IMR-90 (cell line): Measurements from ENCODE around the gene CCNA1. TPM values are rescaled to one million over a fixed set of nuclear protein-coding genes. Genes with fewer than 3 reads are reported as not detected.

ENCODE experiments used
- ATAC-seq: fragments of 200-7000 bp; cut with Tn5 transposase; 2 replicates; pipeline ENCODE4 v1.9.1; 2020; ENCODE audit warnings: low read depth, mild to moderate bottlenecking, moderate library complexity
- BruUV-seq: library from RNA; stranded (reverse); fragments of 400-500 nt; replicated peaks from 2 replicates; lab custom pipeline; 2021; lab: Mats Ljungman, UMichigan
- CTCF ChIA-PET: fragments of 300-600 bp; formaldehyde crosslinking; extraction: SDS; loops from one replicate; lab custom pipeline; 2021; ENCODE audit warnings: antibody characterized with exemption; lab: Yijun Ruan, JAX
- POLR2A ChIA-PET: fragments of 300-600 bp; sonication (Branson Sonifier 250); formaldehyde crosslinking; loops from one replicate; lab custom pipeline; 2022; ENCODE audit warnings: antibody characterized with exemption; ENCODE audit not compliant: unreplicated experiment; lab: Charles Lee
- DNase-seq: peaks from one replicate; pipeline ENCODE4 v3.0.0; 2013
- H2AFZ ChIP-seq: replicated peaks from 2 replicates; pipeline ENCODE3; 2013; ENCODE audit warnings: low read length, mild to moderate bottlenecking; ENCODE audit not compliant: poor library complexity
- H2AK5ac ChIP-seq: 2 replicates; pipeline ENCODE4 v1.6.1; 2013; ENCODE audit warnings: low read depth, low read length, inconsistent platforms
- H2AK9ac ChIP-seq: replicated peaks from 2 replicates; pipeline ENCODE3; 2013; ENCODE audit warnings: mild to moderate bottlenecking, low read depth, low read length, moderate library complexity; ENCODE audit not compliant: poor library complexity
- H2BK120ac ChIP-seq: 2 replicates; pipeline ENCODE4 v1.6.1; 2013; ENCODE audit warnings: low read depth, low read length, inconsistent platforms
- H2BK15ac ChIP-seq: 3 replicates; pipeline ENCODE4 v1.6.1; 2013; ENCODE audit warnings: low read depth, low read length, inconsistent platforms
- H2BK20ac ChIP-seq: 2 replicates; pipeline ENCODE4 v1.6.1; 2013; ENCODE audit warnings: low read depth, mild to moderate bottlenecking, inconsistent platforms, low read length, moderate library complexity
- H2BK5ac ChIP-seq: 2 replicates; pipeline ENCODE4 v1.6.1; 2013; ENCODE audit warnings: mild to moderate bottlenecking, low read depth, low read length, inconsistent platforms; ENCODE audit not compliant: poor library complexity, severe bottlenecking
- H3K14ac ChIP-seq: replicated peaks from 2 replicates; pipeline ENCODE4 v1.6.1; 2013; ENCODE audit warnings: low read depth, low read length, inconsistent platforms
- H3K18ac ChIP-seq: 2 replicates; pipeline ENCODE4 v1.6.1; 2013; ENCODE audit warnings: low read depth, low read length, control low read depth
- H3K23ac ChIP-seq: 2 replicates; pipeline ENCODE4 v1.6.1; 2013; ENCODE audit warnings: low read depth, low read length, inconsistent platforms
- H3K27ac ChIP-seq: 2 replicates; pipeline ENCODE4 v1.5.1; 2013; ENCODE audit warnings: mild to moderate bottlenecking, control low read depth, low read length; ENCODE audit not compliant: insufficient read depth
- H3K27me3 ChIP-seq: 2 replicates; pipeline ENCODE4 v1.6.1; 2013; ENCODE audit warnings: low read length; ENCODE audit not compliant: control insufficient read depth, insufficient read depth
- H3K36me3 ChIP-seq: 2 replicates; pipeline ENCODE4 v1.6.1; 2013; ENCODE audit warnings: low read length, mixed read lengths; ENCODE audit not compliant: control insufficient read depth, insufficient read depth
- H3K4ac ChIP-seq: 2 replicates; pipeline ENCODE4 v1.6.1; 2013; ENCODE audit warnings: low read depth, low read length, inconsistent platforms
- H3K4me1 ChIP-seq: 2 replicates; pipeline ENCODE4 v1.6.1; 2013; ENCODE audit warnings: low read length, mixed read lengths; ENCODE audit not compliant: control insufficient read depth, insufficient read depth
- H3K4me2 ChIP-seq: 2 replicates; pipeline ENCODE4 v1.6.1; 2013; ENCODE audit warnings: low read depth, mild to moderate bottlenecking, control low read depth, low read length, moderate library complexity
- H3K4me3 ChIP-seq: 2 replicates; pipeline ENCODE4 v1.5.1; 2013; ENCODE audit warnings: low read depth, mild to moderate bottlenecking, control low read depth, low read length, moderate library complexity; ENCODE audit not compliant: insufficient read depth
- H3K56ac ChIP-seq: 2 replicates; pipeline ENCODE4 v1.6.1; 2013; ENCODE audit warnings: low read length, inconsistent platforms; ENCODE audit not compliant: insufficient read depth; ENCODE audit errors: extremely low read depth
- H3K79me1 ChIP-seq, 2 experiments: 2 replicates each; pipeline ENCODE4 v1.6.1; 2013; ENCODE audit warnings: low read length in 2 of 2, inconsistent platforms in 1 of 2, low read depth in 1 of 2
- H3K9ac ChIP-seq: 2 replicates; pipeline ENCODE4 v1.6.1; 2013; ENCODE audit warnings: low read depth, low read length, control low read depth
- H3K9me1 ChIP-seq: 2 replicates; pipeline ENCODE4 v1.6.1; 2013; ENCODE audit warnings: low read length, inconsistent platforms; ENCODE audit not compliant: insufficient read depth
- H3K9me3 ChIP-seq: 2 replicates; pipeline ENCODE4 v1.6.1; 2013; ENCODE audit warnings: low read length; ENCODE audit not compliant: control insufficient read depth, insufficient read depth
- H4K20me1 ChIP-seq: 2 replicates; pipeline ENCODE4 v1.6.1; 2013; ENCODE audit warnings: low read length, inconsistent platforms; ENCODE audit not compliant: insufficient read depth
- H4K5ac ChIP-seq: 2 replicates; pipeline ENCODE4 v1.6.1; 2013; ENCODE audit warnings: mild to moderate bottlenecking, low read depth, low read length, control low read depth
- H4K8ac ChIP-seq, 2 experiments: 2 replicates each; pipeline ENCODE4 v1.6.1; 2013; ENCODE audit warnings: low read depth in 2 of 2, low read length in 2 of 2, control low read depth in 1 of 2, inconsistent platforms in 1 of 2
- H4K91ac ChIP-seq: 2 replicates; pipeline ENCODE4 v1.6.1; 2013; ENCODE audit warnings: low read depth, low read length, inconsistent platforms; ENCODE audit not compliant: insufficient read depth
- BHLHE40 ChIP-seq: fragments of 150-350 bp; IDR thresholded peaks from 2 replicates; pipeline ENCODE4 v1.6.1; 2016; ENCODE audit warnings: mild to moderate bottlenecking, low read depth, low read length
- CTCF ChIP-seq: conservative IDR thresholded peaks from 2 replicates; pipeline ENCODE4 v1.5.1; 2012; ENCODE audit warnings: mild to moderate bottlenecking, low read depth, low read length, improper control_type of control experiment
- ELK1 ChIP-seq: fragments of 150-350 bp; IDR thresholded peaks from 2 replicates; pipeline ENCODE4 v1.6.1; 2016; ENCODE audit warnings: low read depth, mild to moderate bottlenecking, low read length, moderate library complexity, borderline replicate concordance
- FOS ChIP-seq: fragments of 150-350 bp; IDR thresholded peaks from 2 replicates; pipeline ENCODE4 v1.6.1; 2016; ENCODE audit warnings: low read depth, low read length
- MAFK ChIP-seq: IDR thresholded peaks from 2 replicates; pipeline ENCODE4 v1.6.1; 2012; ENCODE audit warnings: low read depth, low read length, improper control_type of control experiment
- MXI1 ChIP-seq: IDR thresholded peaks from 2 replicates; pipeline ENCODE4 v1.6.1; 2012; ENCODE audit warnings: low read depth, mild to moderate bottlenecking, low read length, moderate library complexity, borderline replicate concordance
- NFE2L2 ChIP-seq: fragments of 150-350 bp; IDR thresholded peaks from 2 replicates; pipeline ENCODE4 v1.6.1; 2016; ENCODE audit warnings: low read depth, mild to moderate bottlenecking, low read length
- RAD21 ChIP-seq: IDR thresholded peaks from 2 replicates; pipeline ENCODE4 v1.6.1; 2012; ENCODE audit warnings: low read length, improper control_type of control experiment
- SMC3 ChIP-seq: fragments of 150-350 bp; IDR thresholded peaks from 2 replicates; pipeline ENCODE4 v1.6.1; 2016; ENCODE audit warnings: low read depth, mild to moderate bottlenecking, antibody characterized with exemption, low read length, moderate library complexity
- USF2 ChIP-seq: fragments of 150-350 bp; IDR thresholded peaks from 2 replicates; pipeline ENCODE4 v1.6.1; 2017; ENCODE audit warnings: mild to moderate bottlenecking, antibody characterized with exemption, low read length, low read depth
- WGBS, 2 experiments: methylation state at CpG; one replicate each; pipeline versions ENCODE4 v1.1.5 to v1.1.7; 2013; ENCODE audit warnings: missing lambda C conversion rate in 2 of 2; ENCODE audit not compliant: insufficient read length in 1 of 2; ENCODE audit errors: extremely low coverage in 2 of 2; 5-methylcytosine and 5-hydroxymethylcytosine counted together
- dilution Hi-C: fragments of 300-500 bp; cut with HindIII; formaldehyde crosslinking; loops from one replicate; pipeline ENCODE4 v1.14.3; 2018; ENCODE audit warnings: low sequenced_read_pairs; ENCODE audit not compliant: unreplicated experiment
- in situ Hi-C: fragments of 300-500 bp; cut with MboI; formaldehyde crosslinking; loops from 3 replicates; pipeline ENCODE4 v1.14.3; 2019; ENCODE audit warnings: low sequenced_read_pairs, inconsistent platforms, mixed read lengths
- intact Hi-C: fragments of 100-400 bp; cut with micrococcal nuclease; formaldehyde crosslinking; loops from 2 replicates; pipeline ENCODE4 v1.10.0; 2022
- polyA plus RNA-seq, 3 experiments: library from polyadenylated mRNA; depleted of rRNA; stranded (reverse); fragments of >200 nt; gene quantifications; 2 replicates each; pipeline ENCODE4 v1.2.3, GENCODE V29; 2012; ENCODE audit warnings: low replicate concordance in 1 of 3
- total RNA-seq: library from RNA; depleted of rRNA; stranded (reverse); fragments of >200 nt; gene quantifications from 2 replicates; pipeline ENCODE4 v1.2.3, GENCODE V29; 2012

CCNA1 gene
- total and polyA plus RNA-seq, 2 of the 4 experiments (the other 2 are of a cell fraction) = 0.07 TPM; not detected in 1

GRCh38 chr13:36428086-36428485 is 4.2 kb upstream of the CCNA1 start:
- H2AFZ ChIP-seq = no peak overlapping the region
- intact Hi-C loops (no loop called here), dilution Hi-C loops (no loop called here), in situ Hi-C loops (loop anchor here (10.0 kb wide), 1 partner anchor 567 kb away; the partner anchor contains the start of gene ALG5)
- no peak overlapping the region for H2BK120ac ChIP-seq
- no peak overlapping the region for H3K27ac ChIP-seq
- no peak overlapping the region for H3K14ac ChIP-seq
- no peak overlapping the region for H4K5ac ChIP-seq
- H3K56ac ChIP-seq = no peak overlapping the region
- ATAC-seq (no peak), DNase-seq (no peak)
- no peak overlapping the region for H2BK5ac ChIP-seq
- no peak overlapping the region for H4K91ac ChIP-seq
- H3K4ac ChIP-seq = no peak overlapping the region
- TF ChIP-seq SMC3 (no peak), CTCF (no peak), MAFK (no peak), ELK1 (no peak), FOS (no peak), MXI1 (no peak), RAD21 (no peak), BHLHE40 (no peak), NFE2L2 (no peak), USF2 (no peak)
- H3K4me3 ChIP-seq = no peak overlapping the region
- BruUV-seq = no TSS peak
- no peak overlapping the region for H4K8ac ChIP-seq
- H3K36me3 ChIP-seq = no peaks in the 10 kb centered on the region
- H3K23ac ChIP-seq = no peak overlapping the region
- no peaks in the 10 kb centered on the region for H3K79me1 ChIP-seq
- no peak overlapping the region for H3K9ac ChIP-seq
- 0 out of 2 replicates have a peak, but pooled peaks cover 2% of the 10 kb centered on the region for H3K9me3 ChIP-seq
- H3K9me1 ChIP-seq = no peaks in the 10 kb centered on the region
- no peak overlapping the region for H2AK5ac ChIP-seq
- H2AK9ac ChIP-seq = no peak overlapping the region
- no peak overlapping the region for H2BK15ac ChIP-seq
- no peak overlapping the region for H3K18ac ChIP-seq
- no peaks in the 10 kb centered on the region for H3K4me1 ChIP-seq
- H3K27me3 ChIP-seq = peaks cover 33% of the 10 kb centered on the region
- H2BK20ac ChIP-seq = no peak overlapping the region
- POLR2A ChIA-PET = no interaction called here
- CTCF ChIA-PET = no interaction called here
- H3K4me2 ChIP-seq = no peak overlapping the region
- no CpG with 5 or more reads among the region's 2 CpGs for WGBS, 2 experiments
- H4K20me1 ChIP-seq = no peaks in the 10 kb centered on the region
